ENCODE data around the gene EIF2AK3.

Gene EIF2AK3

DNA sequence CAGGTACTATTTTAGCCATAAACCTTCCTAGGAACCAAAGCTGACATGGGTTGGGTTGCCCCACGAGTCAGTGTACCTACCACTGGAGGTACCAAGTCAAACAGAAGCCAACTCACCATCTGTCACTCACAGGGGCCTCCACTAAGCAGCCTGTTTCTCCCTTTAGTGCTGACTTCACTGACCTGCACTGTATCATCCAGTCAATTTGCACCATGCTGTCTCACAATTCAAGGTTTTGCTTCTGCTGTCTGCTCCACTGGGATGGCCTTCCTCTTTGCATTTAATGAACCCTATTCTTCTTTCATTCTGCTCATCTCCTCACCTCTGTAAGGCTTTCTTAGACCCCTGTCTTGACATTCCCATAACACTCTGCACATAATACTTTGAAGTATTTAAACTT lies 47.2 kb downstream of the EIF2AK3 start:
- H3K4me2 ChIP-seq (ENCODE audit: insufficient read depth, low read length) = no peak overlapping the region
- no peak overlapping the region for H2AFZ ChIP-seq (ENCODE audit: low read depth, low read length)
- no peak overlapping the region for H3K9ac ChIP-seq (ENCODE audit: low read depth, low read length)
- H3K27ac ChIP-seq (ENCODE audit: low read length) = no peak overlapping the region
- H3K4me1 ChIP-seq (ENCODE audit: insufficient read depth, low read length) = no peaks in the 10 kb centered on the region
- H3K9me3 ChIP-seq (ENCODE audit: insufficient read depth, low read length, severe bottlenecking) = no peaks in the 10 kb centered on the region
- H3K4me3 ChIP-seq (ENCODE audit: low read depth in 1 of 2, low read length in 2 of 2) = no peak overlapping the region
- TF ChIP-seq, protein P1, sequence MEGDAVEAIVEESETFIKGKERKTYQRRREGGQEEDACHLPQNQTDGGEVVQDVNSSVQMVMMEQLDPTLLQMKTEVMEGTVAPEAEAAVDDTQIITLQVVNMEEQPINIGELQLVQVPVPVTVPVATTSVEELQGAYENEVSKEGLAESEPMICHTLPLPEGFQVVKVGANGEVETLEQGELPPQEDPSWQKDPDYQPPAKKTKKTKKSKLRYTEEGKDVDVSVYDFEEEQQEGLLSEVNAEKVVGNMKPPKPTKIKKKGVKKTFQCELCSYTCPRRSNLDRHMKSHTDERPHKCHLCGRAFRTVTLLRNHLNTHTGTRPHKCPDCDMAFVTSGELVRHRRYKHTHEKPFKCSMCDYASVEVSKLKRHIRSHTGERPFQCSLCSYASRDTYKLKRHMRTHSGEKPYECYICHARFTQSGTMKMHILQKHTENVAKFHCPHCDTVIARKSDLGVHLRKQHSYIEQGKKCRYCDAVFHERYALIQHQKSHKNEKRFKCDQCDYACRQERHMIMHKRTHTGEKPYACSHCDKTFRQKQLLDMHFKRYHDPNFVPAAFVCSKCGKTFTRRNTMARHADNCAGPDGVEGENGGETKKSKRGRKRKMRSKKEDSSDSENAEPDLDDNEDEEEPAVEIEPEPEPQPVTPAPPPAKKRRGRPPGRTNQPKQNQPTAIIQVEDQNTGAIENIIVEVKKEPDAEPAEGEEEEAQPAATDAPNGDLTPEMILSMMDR (IDR thresholded peaks at IDR 0.05; ENCODE audit: borderline replicate concordance, extremely low read depth, low read length, poor library complexity, severe bottlenecking) = no peak
- TF ChIP-seq EZH2 (IDR thresholded peaks at IDR 0.05; ENCODE audit: borderline replicate concordance, low read depth, low read length, severe bottlenecking) = no peak
- no peaks in the 10 kb centered on the region for H3K27me3 ChIP-seq (ENCODE audit: insufficient read depth, low read length, poor library complexity)
- H3K36me3 ChIP-seq (ENCODE audit: insufficient read depth, low read length) = peaks cover 78% of the 10 kb centered on the region
- no peak; the same call in 2 of the 3 replicates for ATAC-seq (ENCODE audit: insufficient read depth, low read depth)
- DNase-seq = no peak
- no peaks in the 10 kb centered on the region for H4K20me1 ChIP-seq (ENCODE audit: insufficient read depth, low read length)
- H3K79me2 ChIP-seq (ENCODE audit: insufficient read depth, low read length) = no peaks in the 10 kb centered on the region

DNA sequence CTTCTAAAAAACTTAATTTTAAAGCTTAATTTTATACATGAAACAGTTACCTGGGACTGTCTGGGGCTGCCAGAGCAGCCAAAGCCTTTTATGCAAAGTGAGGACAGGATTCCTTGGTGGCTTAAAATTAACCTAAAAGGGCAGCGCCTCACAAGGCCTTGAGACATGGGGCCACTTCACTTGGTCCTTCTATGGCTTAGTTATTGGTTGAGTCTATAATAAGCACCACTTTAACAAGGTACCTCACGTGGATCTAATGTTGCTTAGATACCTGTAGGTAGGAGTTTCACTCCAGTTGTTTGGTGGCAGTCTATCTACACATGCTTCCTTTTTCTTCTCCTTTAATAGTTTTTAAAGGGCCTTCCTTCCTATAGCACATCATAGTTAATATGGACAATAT lies 51.6 kb downstream of the EIF2AK3 start:
- Histone ChIP-seq H3K36me3 (ENCODE audit: insufficient read depth, low read length) (peaks cover 77% of the 10 kb centered on the region), H3K9ac (ENCODE audit: low read depth, low read length) (no peak overlapping the region), H3K4me1 (ENCODE audit: insufficient read depth, low read length) (no peaks in the 10 kb centered on the region), H3K4me3 (ENCODE audit: low read depth in 1 of 2, low read length in 2 of 2) (no peak overlapping the region), H3K9me3 (ENCODE audit: insufficient read depth, low read length, severe bottlenecking) (no peaks in the 10 kb centered on the region), H4K20me1 (ENCODE audit: insufficient read depth, low read length) (no peaks in the 10 kb centered on the region), H3K79me2 (ENCODE audit: insufficient read depth, low read length) (no peaks in the 10 kb centered on the region), H3K4me2 (ENCODE audit: insufficient read depth, low read length) (no peak overlapping the region), H2AFZ (ENCODE audit: low read depth, low read length) (no peak overlapping the region), H3K27me3 (ENCODE audit: insufficient read depth, low read length, poor library complexity) (no peaks in the 10 kb centered on the region), H3K27ac (ENCODE audit: low read length) (no peak overlapping the region)
- no peak for ATAC-seq (ENCODE audit: insufficient read depth, low read depth)
- DNase-seq = no peak
- TF ChIP-seq EZH2 (IDR thresholded peaks at IDR 0.05; ENCODE audit: borderline replicate concordance, low read depth, low read length, severe bottlenecking) = no peak
- TF ChIP-seq, protein P1 (IDR thresholded peaks at IDR 0.05; ENCODE audit: borderline replicate concordance, extremely low read depth, low read length, poor library complexity, severe bottlenecking) = no peak

DNA sequence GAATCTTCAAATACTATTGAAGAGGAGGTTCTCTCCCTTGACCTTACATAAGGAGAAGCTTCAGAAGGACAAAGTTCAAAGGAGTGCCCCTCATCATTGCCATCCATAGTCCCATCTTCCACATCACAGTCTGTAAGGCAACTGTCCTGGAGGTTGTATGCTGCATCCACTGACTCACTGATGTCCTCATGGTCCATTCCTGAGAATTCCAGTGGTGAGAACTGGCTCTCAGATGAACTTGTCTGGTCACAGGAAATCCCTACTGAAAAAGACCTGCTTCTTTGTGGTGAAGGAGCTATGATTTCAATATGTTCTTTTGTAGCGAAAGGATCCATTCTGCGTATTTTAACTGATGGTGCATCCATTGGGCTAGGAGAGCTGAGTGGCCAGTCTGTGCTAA lies 52.2 kb downstream of the EIF2AK3 start:
- no peak overlapping the region for H2AFZ ChIP-seq (ENCODE audit: low read depth, low read length)
- no peaks in the 10 kb centered on the region for H3K9me3 ChIP-seq (ENCODE audit: insufficient read depth, low read length, severe bottlenecking)
- DNase-seq (no peak), ATAC-seq (ENCODE audit: insufficient read depth, low read depth) (no peak)
- no peak for TF ChIP-seq EZH2 (IDR thresholded peaks at IDR 0.05; ENCODE audit: borderline replicate concordance, low read depth, low read length, severe bottlenecking)
- TF ChIP-seq, protein P1 (IDR thresholded peaks at IDR 0.05; ENCODE audit: borderline replicate concordance, extremely low read depth, low read length, poor library complexity, severe bottlenecking) = no peak
- no peaks in the 10 kb centered on the region for H3K79me2 ChIP-seq (ENCODE audit: insufficient read depth, low read length)
- no peaks in the 10 kb centered on the region for H3K27me3 ChIP-seq (ENCODE audit: insufficient read depth, low read length, poor library complexity)
- no peaks in the 10 kb centered on the region for H4K20me1 ChIP-seq (ENCODE audit: insufficient read depth, low read length)
- no peak overlapping the region for H3K4me3 ChIP-seq (ENCODE audit: low read depth in 1 of 2, low read length in 2 of 2)
- peaks cover 79% of the 10 kb centered on the region for H3K36me3 ChIP-seq (ENCODE audit: insufficient read depth, low read length)
- no peaks in the 10 kb centered on the region for H3K4me1 ChIP-seq (ENCODE audit: insufficient read depth, low read length)
- H3K27ac ChIP-seq (ENCODE audit: low read length) = no peak overlapping the region
- H3K4me2 ChIP-seq (ENCODE audit: insufficient read depth, low read length) = no peak overlapping the region
- H3K9ac ChIP-seq (ENCODE audit: low read depth, low read length) = no peak overlapping the region

DNA sequence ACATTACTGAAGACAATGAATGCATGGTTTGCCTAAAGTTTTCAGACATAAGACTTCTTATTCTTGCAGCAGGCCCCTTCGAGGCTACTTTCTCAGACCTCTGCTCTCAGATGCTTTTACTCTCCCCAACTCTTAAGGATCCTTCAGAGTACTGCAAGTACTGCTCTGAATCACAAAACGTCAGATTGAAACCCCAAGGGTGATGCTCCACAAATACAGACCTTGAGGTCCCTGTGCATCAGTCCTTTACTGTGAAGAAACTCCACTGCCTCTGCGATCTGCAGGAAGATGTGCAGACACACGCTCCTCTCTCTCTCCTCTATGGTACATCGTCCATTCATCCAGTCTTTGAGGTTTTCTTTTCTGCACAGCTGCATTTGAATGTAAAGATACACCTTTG lies 52.8 kb downstream of the EIF2AK3 start:
- H3K79me2 ChIP-seq (ENCODE audit: insufficient read depth, low read length) = no peaks in the 10 kb centered on the region
- H3K9ac ChIP-seq (ENCODE audit: low read depth, low read length) = no peak overlapping the region
- no peaks in the 10 kb centered on the region for H3K27me3 ChIP-seq (ENCODE audit: insufficient read depth, low read length, poor library complexity)
- H3K4me2 ChIP-seq (ENCODE audit: insufficient read depth, low read length) = no peak overlapping the region
- no peak for TF ChIP-seq EZH2 (IDR thresholded peaks at IDR 0.05; ENCODE audit: borderline replicate concordance, low read depth, low read length, severe bottlenecking)
- TF ChIP-seq, protein P1 (IDR thresholded peaks at IDR 0.05; ENCODE audit: borderline replicate concordance, extremely low read depth, low read length, poor library complexity, severe bottlenecking) = no peak
- DNase-seq (no peak), ATAC-seq (ENCODE audit: insufficient read depth, low read depth) (no peak)
- no peak overlapping the region for H2AFZ ChIP-seq (ENCODE audit: low read depth, low read length)
- H3K9me3 ChIP-seq (ENCODE audit: insufficient read depth, low read length, severe bottlenecking) = no peaks in the 10 kb centered on the region
- no peaks in the 10 kb centered on the region for H4K20me1 ChIP-seq (ENCODE audit: insufficient read depth, low read length)
- H3K27ac ChIP-seq (ENCODE audit: low read length) = no peak overlapping the region
- H3K4me3 ChIP-seq (ENCODE audit: low read depth in 1 of 2, low read length in 2 of 2) = no peak overlapping the region
- H3K36me3 ChIP-seq (ENCODE audit: insufficient read depth, low read length) = peaks cover 80% of the 10 kb centered on the region
- no peaks in the 10 kb centered on the region for H3K4me1 ChIP-seq (ENCODE audit: insufficient read depth, low read length)
